MM.1S (cell line): ENCODE results near the gene ATP8A1.

Experiments used
- EZH2phosphoT487 ChIP-seq: fragments of 300-600 bp; sonication (generic); IDR thresholded peaks from 2 replicates; pipeline ENCODE4 v1.6.1; 2018; ENCODE audit warnings: antibody characterized with exemption, low read length
- TF ChIP-seq, protein P1 (sequence below): fragments of 300-600 bp; sonication (generic); IDR thresholded peaks from 2 replicates; pipeline ENCODE4 v1.5.1; 2016; ENCODE audit warnings: antibody characterized with exemption, low read length, mixed read lengths

DNA sequence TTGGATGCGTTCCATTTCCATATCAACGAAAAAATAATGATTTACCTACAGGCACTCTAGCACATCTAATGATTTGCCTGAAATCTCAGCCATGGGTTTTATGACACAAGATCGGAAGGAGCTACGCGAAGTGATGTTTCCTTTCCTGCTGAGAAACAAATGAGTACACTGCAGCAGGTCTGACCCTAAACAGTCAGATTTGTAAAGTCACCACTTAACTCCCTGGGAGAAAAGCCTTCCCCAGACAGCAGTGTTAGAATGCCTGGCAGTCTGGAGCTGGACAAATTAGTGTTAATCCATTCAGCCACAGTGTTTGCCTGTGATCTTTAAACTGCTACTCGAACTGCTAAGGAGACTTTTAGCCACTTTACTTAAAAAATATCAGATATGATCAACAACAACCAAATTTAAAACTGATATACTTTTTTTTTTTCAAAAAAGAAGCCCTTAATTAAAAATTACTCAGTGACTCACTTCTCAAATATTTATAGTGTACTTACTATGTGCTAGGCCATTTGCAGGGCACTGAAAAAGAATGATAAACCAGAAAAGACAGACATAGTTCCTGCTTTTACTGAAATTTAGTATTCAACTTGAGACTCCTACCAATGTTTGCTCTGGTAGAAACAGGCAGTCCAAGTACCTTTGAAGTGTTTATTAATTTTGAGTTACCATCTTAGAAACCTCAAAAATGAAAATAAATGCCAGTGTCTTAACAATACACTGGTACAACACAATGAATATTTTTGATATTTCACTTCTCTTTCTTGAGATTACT is 155.1 kb downstream of the ATP8A1 start:
- no peak for TF ChIP-seq EZH2phosphoT487
- TF ChIP-seq, protein P1, sequence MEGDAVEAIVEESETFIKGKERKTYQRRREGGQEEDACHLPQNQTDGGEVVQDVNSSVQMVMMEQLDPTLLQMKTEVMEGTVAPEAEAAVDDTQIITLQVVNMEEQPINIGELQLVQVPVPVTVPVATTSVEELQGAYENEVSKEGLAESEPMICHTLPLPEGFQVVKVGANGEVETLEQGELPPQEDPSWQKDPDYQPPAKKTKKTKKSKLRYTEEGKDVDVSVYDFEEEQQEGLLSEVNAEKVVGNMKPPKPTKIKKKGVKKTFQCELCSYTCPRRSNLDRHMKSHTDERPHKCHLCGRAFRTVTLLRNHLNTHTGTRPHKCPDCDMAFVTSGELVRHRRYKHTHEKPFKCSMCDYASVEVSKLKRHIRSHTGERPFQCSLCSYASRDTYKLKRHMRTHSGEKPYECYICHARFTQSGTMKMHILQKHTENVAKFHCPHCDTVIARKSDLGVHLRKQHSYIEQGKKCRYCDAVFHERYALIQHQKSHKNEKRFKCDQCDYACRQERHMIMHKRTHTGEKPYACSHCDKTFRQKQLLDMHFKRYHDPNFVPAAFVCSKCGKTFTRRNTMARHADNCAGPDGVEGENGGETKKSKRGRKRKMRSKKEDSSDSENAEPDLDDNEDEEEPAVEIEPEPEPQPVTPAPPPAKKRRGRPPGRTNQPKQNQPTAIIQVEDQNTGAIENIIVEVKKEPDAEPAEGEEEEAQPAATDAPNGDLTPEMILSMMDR: no peak
